ENCODE measurements around the gene HNRNPL.
"Not testable (repeated sequence)": the region's sequence is repeated elsewhere in the genome, so short reads cannot be mapped to it uniquely, and the experiment has no call there.

HNRNPL gene

GRCh38 chr19:38796154-38796553 lies 53.6 kb downstream of the HNRNPL start:
- DNase-seq = no peak

- no peak for DNase-seq
Measured at GRCh38 chr19:38795549-38795948, 54.2 kb downstream of the HNRNPL start.

- DNase-seq = no peak
Measured at GRCh38 chr19:38793671-38794070, 56.1 kb downstream of the HNRNPL start.

- no peak for DNase-seq
Measured at GRCh38 chr19:38793177-38793576, 56.6 kb downstream of the HNRNPL start.

- DNase-seq = no peak
Measured at GRCh38 chr19:38792250-38793111, 57.3 kb downstream of the HNRNPL start.

GRCh38 chr19:38791451-38792064 lies 58.2 kb downstream of the HNRNPL start:
- DNase-seq = not testable (repeated sequence)

- DNase-seq = not testable (repeated sequence)
Measured at GRCh38 chr19:38790507-38791403, 59.0 kb downstream of the HNRNPL start.

- no peak for DNase-seq
Measured at GRCh38 chr19:38788478-38789243, 61.1 kb downstream of the HNRNPL start, which contains the start of gene LGALS7B. Gene LGALS7B, plus strand, starts transcription at chr19:38789200. Its CDS starts 27 bp downstream, at chr19:38789227.

- DNase-seq = no peak
Measured at GRCh38 chr19:38786572-38787265, 63.1 kb downstream of the HNRNPL start.

Data from NCI-H2029 treated with DMSO at 0.1 percent for 48 hours (cell line).